HepG2 (cell line): Measurements from ENCODE around the gene PIK3CA. TPM values are rescaled to one million over a fixed set of nuclear protein-coding genes. Genes with fewer than 3 reads are reported as not detected.

ENCODE experiments used
- ATAC-seq: fragments of 200-7000 bp; cut with Tn5 transposase; 3 replicates; pipeline ENCODE4 v1.9.1; 2020; ENCODE audit warnings: mild to moderate bottlenecking, moderate library complexity
- BruUV-seq: library from RNA; stranded (reverse); fragments of 400-500 nt; replicated peaks from 2 replicates; lab custom pipeline; 2021; lab: Mats Ljungman, UMichigan
- CTCF ChIA-PET: fragments of 300-600 bp; formaldehyde crosslinking; extraction: SDS; loops from one replicate; lab custom pipeline; 2021; ENCODE audit warnings: low total read pairs, inconsistent platforms, low intra/inter-chr PET ratio; lab: Yijun Ruan, JAX
- POLR2A ChIA-PET: fragments of 350-600 bp; sonication (Branson Sonifier 250); formaldehyde crosslinking; loops from one replicate; lab custom pipeline; 2020; ENCODE audit warnings: antibody characterized with exemption, inconsistent platforms; lab: Yijun Ruan, JAX
- DNase-seq: peaks from one replicate; pipeline ENCODE4 v3.0.0-alpha.2; 2015; ENCODE audit warnings: low spot score
- FAIRE-seq: peaks from 3 replicates; lab custom pipeline; 2011; peaks lifted over from hg19 to GRCh38; lab: Jason Lieb, UNC
- H2AFZ ChIP-seq: one replicate; pipeline ENCODE4 v1.6.1; 2011; ENCODE audit warnings: low read length, inconsistent platforms
- H3K27ac ChIP-seq: fragments of 300-600 bp; 3 replicates; pipeline ENCODE4 v1.8.0; 2011; ENCODE audit warnings: mixed run types, mild to moderate bottlenecking, mixed read lengths, low read length, inconsistent platforms; ENCODE audit not compliant: insufficient read depth; ENCODE audit errors: extremely low read length
- H3K27me3 ChIP-seq, 2 experiments: fragments of 200-600 bp in 1 of 2; 2 replicates in 1 of 2; 3 replicates in 1 of 2; pipeline versions ENCODE4 v1.6.0 to v1.8.0; 2011; ENCODE audit warnings: low read length in 2 of 2, mild to moderate bottlenecking in 2 of 2, moderate library complexity in 2 of 2, inconsistent platforms in 1 of 2; ENCODE audit not compliant: insufficient read depth in 2 of 2, control insufficient read depth in 1 of 2
- H3K36me3 ChIP-seq, 2 experiments: fragments of 200-600 bp in 1 of 2; replicated peaks in 1 of 2; 2 replicates in 1 of 2; 3 replicates in 1 of 2; pipeline versions ENCODE4 v1.5.1 to v1.8.0; 2011; ENCODE audit warnings: low read length in 2 of 2, inconsistent platforms in 1 of 2; ENCODE audit not compliant: insufficient read depth in 2 of 2, control insufficient read depth in 1 of 2
- H3K4me1 ChIP-seq: 2 replicates; pipeline ENCODE4 v1.5.1; 2012; ENCODE audit warnings: low read length, inconsistent platforms; ENCODE audit not compliant: insufficient read depth
- H3K4me2 ChIP-seq: 2 replicates; pipeline ENCODE4 v1.6.0; 2011; ENCODE audit warnings: low read depth, low read length, inconsistent platforms
- H3K4me3 ChIP-seq, 3 experiments: fragments of 200-600 bp in 1 of 3; sonication (generic), shearing (Covaris generic) in 1 of 3; replicated peaks in 1 of 3; 2 replicates each; pipeline ENCODE4 v1.5.1; 2011 to 2016; ENCODE audit warnings: low read length in 3 of 3, inconsistent platforms in 2 of 3, low read depth in 2 of 3, mild to moderate bottlenecking in 2 of 3, control low read depth in 1 of 3, mixed read lengths in 1 of 3; ENCODE audit not compliant: insufficient read depth in 1 of 3
- H3K79me2 ChIP-seq: one replicate; pipeline ENCODE4 v1.6.1; 2011; ENCODE audit warnings: low read length, inconsistent platforms; ENCODE audit not compliant: insufficient read depth
- H3K9ac ChIP-seq: 2 replicates; pipeline ENCODE4 v1.6.0; 2011; ENCODE audit warnings: mild to moderate bottlenecking, low read depth, low read length, inconsistent platforms; ENCODE audit not compliant: insufficient read depth
- H3K9me3 ChIP-seq: 2 replicates; pipeline ENCODE4 v1.5.1; 2012; ENCODE audit warnings: mild to moderate bottlenecking, low read length
- H4K20me1 ChIP-seq: 2 replicates; pipeline ENCODE4 v1.6.0; 2011; ENCODE audit warnings: inconsistent platforms, mild to moderate bottlenecking, low read length, moderate library complexity; ENCODE audit not compliant: insufficient read depth
- BCL6 ChIP-seq: IDR thresholded peaks from 2 replicates; pipeline ENCODE4 v1.6.1; 2016; ENCODE audit warnings: missing genetic modification reagents, missing compliant biosample characterization
- CAMTA2 ChIP-seq: sonication (generic); formaldehyde crosslinking; IDR thresholded peaks from 2 replicates; pipeline ENCODE4 v1.4.0; 2020; ENCODE audit warnings: mild to moderate bottlenecking, missing genetic modification reagents, borderline replicate concordance
- CEBPB ChIP-seq: IDR thresholded peaks from 2 replicates; pipeline ENCODE4 v1.6.1; 2011; ENCODE audit warnings: low read depth, low read length, improper control_type of control experiment, borderline replicate concordance
- KAT7 ChIP-seq: IDR thresholded peaks from 2 replicates; pipeline ENCODE4 v1.6.1; 2018; ENCODE audit warnings: borderline replicate concordance, missing compliant biosample characterization
- ZBTB7B ChIP-seq: sonication (generic); formaldehyde crosslinking; IDR thresholded peaks from 2 replicates; pipeline ENCODE4 v1.4.0; 2020; ENCODE audit warnings: missing genetic modification reagents
- ZSCAN5A ChIP-seq: sonication (generic); formaldehyde crosslinking; IDR thresholded peaks from 2 replicates; pipeline ENCODE4 v1.8.0; 2022; ENCODE audit warnings: mild to moderate bottlenecking, missing genetic modification reagents, borderline replicate concordance
- WGBS: methylation state at CpG from one replicate; pipeline ENCODE4 v1.1.6; 2017; ENCODE audit warnings: low lambda C conversion rate; 5-methylcytosine and 5-hydroxymethylcytosine counted together
- in situ Hi-C: cut with HindIII; loops from 2 replicates; pipeline ENCODE4 v1.10.0; 2017; ENCODE audit warnings: low pct_unique_long_range_greater_than_20kb; ENCODE audit not compliant: extremely low pct_ligation_motif_present
- intact Hi-C: fragments of 100-400 bp; cut with micrococcal nuclease; formaldehyde crosslinking; loops from one replicate; pipeline ENCODE4 v1.10.0; 2022; ENCODE audit not compliant: unreplicated experiment
- polyA plus RNA-seq, 8 experiments: library from polyadenylated mRNA; depleted of rRNA in 3 of 8; stranded (reverse) in 7 of 8; unstranded in 1 of 8; fragments of >200 nt; fragmentation: Illumina TruSeq in 4 of 8; extraction: Trizol in 4 of 8; gene quantifications; 2 replicates each; pipeline versions ENCODE4 v1.2.1 to v1.2.3, GENCODE V29; 2011 to 2016; ENCODE audit warnings: low read depth in 4 of 8, missing spikeins in 1 of 8, mixed read lengths in 1 of 8; ENCODE audit not compliant: insufficient read depth in 1 of 8
- total RNA-seq, 5 experiments: library from RNA; depleted of rRNA; stranded (reverse); fragments of >200 nt; fragmentation: Illumina TruSeq; extraction: Trizol; gene quantifications; 2 replicates each; pipeline ENCODE4 v1.2.3, GENCODE V29; 2016; ENCODE audit warnings: low read depth in 1 of 5

The PIK3CA gene
- total and polyA plus RNA-seq, 2 of the 13 experiments (the other 11 are each of a cell fraction or from before 2014, with no cell fraction given) = 5.7 to 11.4 TPM

GRCh38 chr3:179233043-179233442, 84.9 kb downstream of the PIK3CA start:
- Histone ChIP-seq H3K9ac (no peak overlapping the region), H3K4me3 (no peak overlapping the region), H3K27ac (no peak overlapping the region), H3K9me3 (no peaks in the 10 kb centered on the region), H3K27me3 (no peaks in the 10 kb centered on the region), H3K4me1 (no peaks in the 10 kb centered on the region), H3K4me2 (no peak overlapping the region), H2AFZ (no peak overlapping the region), H4K20me1 (no peaks in the 10 kb centered on the region), H3K36me3 (peaks cover 0 to 17% of the 10 kb centered on the region in 2 experiments; a peak in 2 of 5 replicates), H3K79me2 (no peaks in the 10 kb centered on the region)
- BruUV-seq = no TSS peak
- intact Hi-C loops (no loop called here), in situ Hi-C loops (no loop called here)
- DNase-seq (no peak), ATAC-seq (no peak), FAIRE-seq (no peak)
- ChIA-PET CTCF (no interaction called here), POLR2A (no interaction called here)
- WGBS = 97% methylated on average over 3 of the region's 3 CpGs
- no peak for TF ChIP-seq ZSCAN5A (CRISPR knock-in tag)
- peak; percentile 13; the same call in 1 of the 2 replicates for TF ChIP-seq BCL6 (CRISPR knock-in tag)

- intact Hi-C loops (no loop called here), in situ Hi-C loops (no loop called here)
- Histone ChIP-seq H3K4me3 (no peak overlapping the region), H3K36me3 (peaks cover 0 to 17% of the 10 kb centered on the region in 2 experiments; a peak in 2 of 5 replicates), H3K27me3 (no peaks in the 10 kb centered on the region), H2AFZ (no peak overlapping the region), H3K9ac (no peak overlapping the region), H3K4me1 (no peaks in the 10 kb centered on the region), H3K4me2 (no peak overlapping the region), H3K79me2 (no peaks in the 10 kb centered on the region), H4K20me1 (no peaks in the 10 kb centered on the region), H3K27ac (no peak overlapping the region), H3K9me3 (no peaks in the 10 kb centered on the region)
- FAIRE-seq = no peak
- POLR2A ChIA-PET = no interaction called here
- no peak for TF ChIP-seq CAMTA2 (CRISPR knock-in tag)
- TF ChIP-seq CEBPB = peak; percentile 63; the same call in 1 of the 2 replicates
- TF ChIP-seq KAT7 = no peak
- no peak for TF ChIP-seq ZBTB7B
- ATAC-seq = no peak
- 92% methylated on average over 4 of the region's 4 CpGs for WGBS
- CTCF ChIA-PET = no interaction called here
- no TSS peak for BruUV-seq
- no peak for DNase-seq
Measured at GRCh38 chr3:179234199-179234598, 86.0 kb downstream of the PIK3CA start.
